ENCODE data around the gene CCNL2. TPM values are rescaled to one million over a fixed set of nuclear protein-coding genes. Genes with fewer than 3 reads are reported as not detected.

CCNL2 gene
- total RNA-seq, 2 experiments from 2014 or later = 104 TPM

- POLR2A ChIA-PET = interaction anchor here (0.6 to 1.6 kb wide), 6 partner anchors 14 to 163 kb away, joined by 3 to 13 read pairs (median 4); partner anchors contain the start of gene AURKAIP1
- DNase-seq = no peak
- CTCF ChIA-PET = interaction anchor here (0.6 to 4.0 kb wide), 5 partner anchors 23 to 225 kb away, joined by 3 to 28 read pairs (median 6); partner anchors contain the start of gene AURKAIP1
- Mint-ChIP-seq H3K27ac (no peak overlapping the region), H3K4me1 (peaks cover 34% of the 10 kb centered on the region), H3K9me3 (no peaks in the 10 kb centered on the region), H3K36me3 (ENCODE audit: low read depth) (no peaks in the 10 kb centered on the region), H3K4me3 (peak overlapping the region; percentile 71), H3K27me3 (peaks cover 16% of the 10 kb centered on the region)
Observed at GRCh38 chr1:1348420-1349255, 50.5 kb downstream of the CCNL2 start.

- peaks cover 1% of the 10 kb centered on the region for H3K36me3 Mint-ChIP-seq (ENCODE audit: low read depth)
- no peak overlapping the region for H3K27ac Mint-ChIP-seq
- H3K9me3 Mint-ChIP-seq = no peaks in the 10 kb centered on the region
- POLR2A ChIA-PET = interaction anchor here (0.9 to 1.6 kb wide), 5 partner anchors 14 to 164 kb away, joined by 3 to 13 read pairs (median 5); partner anchors contain the start of gene AURKAIP1
- no peak for DNase-seq
- H3K4me3 Mint-ChIP-seq = peak overlapping the region; percentile 71
- CTCF ChIA-PET = interaction anchor here (0.6 to 4.0 kb wide), 6 partner anchors 24 to 225 kb away, joined by 3 to 28 read pairs (median 5); partner anchors contain the start of gene AURKAIP1
- H3K4me1 Mint-ChIP-seq = peaks cover 33% of the 10 kb centered on the region
- peaks cover 10% of the 10 kb centered on the region for H3K27me3 Mint-ChIP-seq
Observed at GRCh38 chr1:1347663-1348419, 51.3 kb downstream of the CCNL2 start.

- Mint-ChIP-seq H3K9me3 (no peaks in the 10 kb centered on the region), H3K4me3 (peak overlapping the region; percentile 71), H3K4me1 (peaks cover 28% of the 10 kb centered on the region), H3K27ac (no peak overlapping the region), H3K27me3 (peaks cover 3% of the 10 kb centered on the region), H3K36me3 (ENCODE audit: low read depth) (peaks cover 3% of the 10 kb centered on the region)
- POLR2A ChIA-PET = interaction anchor here (1.4 to 1.6 kb wide), 3 partner anchors 13 to 28 kb away, joined by 5 to 13 read pairs (median 6); partner anchors contain the start of gene AURKAIP1
- CTCF ChIA-PET = interaction anchor here (0.7 to 4.0 kb wide), 5 partner anchors 24 to 42 kb away, joined by 4 to 28 read pairs (median 6); partner anchors contain the start of gene AURKAIP1
- no peak for DNase-seq
Observed at GRCh38 chr1:1347026-1347595, 52.0 kb downstream of the CCNL2 start.

- peak overlapping the region; percentile 29 for H3K4me3 Mint-ChIP-seq
- peaks cover 27% of the 10 kb centered on the region for H3K4me1 Mint-ChIP-seq
- H3K36me3 Mint-ChIP-seq (ENCODE audit: low read depth) = peaks cover 3% of the 10 kb centered on the region
- H3K9me3 Mint-ChIP-seq = no peaks in the 10 kb centered on the region
- ChIA-PET POLR2A (no interaction called here), CTCF (interaction anchor here (2.0 to 4.0 kb wide), 2 partner anchors 25 to 28 kb away, joined by 4 to 28 read pairs; no protein-coding TSS in a partner anchor)
- no peak overlapping the region for H3K27ac Mint-ChIP-seq
- no peak for DNase-seq
- no peaks in the 10 kb centered on the region for H3K27me3 Mint-ChIP-seq
Observed at GRCh38 chr1:1346501-1346890, 52.6 kb downstream of the CCNL2 start.

GRCh38 chr1:1345860-1346500, 53.2 kb downstream of the CCNL2 start:
- H3K27me3 Mint-ChIP-seq = no peaks in the 10 kb centered on the region
- ChIA-PET POLR2A (no interaction called here), CTCF (interaction anchor here (4.0 kb wide), 1 partner anchor 26 kb away, joined by 28 read pairs; no protein-coding TSS in a partner anchor)
- H3K9me3 Mint-ChIP-seq = peaks cover 4% of the 10 kb centered on the region
- H3K27ac Mint-ChIP-seq = no peak overlapping the region
- H3K36me3 Mint-ChIP-seq (ENCODE audit: low read depth) = peaks cover 7% of the 10 kb centered on the region
- H3K4me3 Mint-ChIP-seq = no peak overlapping the region
- H3K4me1 Mint-ChIP-seq = peaks cover 27% of the 10 kb centered on the region
- DNase-seq = no peak

GRCh38 chr1:1345384-1345783, 53.8 kb downstream of the CCNL2 start:
- Mint-ChIP-seq H3K9me3 (peaks cover 9% of the 10 kb centered on the region), H3K36me3 (ENCODE audit: low read depth) (peaks cover 13% of the 10 kb centered on the region), H3K27me3 (no peaks in the 10 kb centered on the region), H3K4me1 (peaks cover 27% of the 10 kb centered on the region), H3K4me3 (no peak overlapping the region), H3K27ac (no peak overlapping the region)
- ChIA-PET POLR2A (no interaction called here), CTCF (interaction anchor here (4.0 kb wide), 1 partner anchor 26 kb away, joined by 28 read pairs; no protein-coding TSS in a partner anchor)
- no peak for DNase-seq

DNA sequence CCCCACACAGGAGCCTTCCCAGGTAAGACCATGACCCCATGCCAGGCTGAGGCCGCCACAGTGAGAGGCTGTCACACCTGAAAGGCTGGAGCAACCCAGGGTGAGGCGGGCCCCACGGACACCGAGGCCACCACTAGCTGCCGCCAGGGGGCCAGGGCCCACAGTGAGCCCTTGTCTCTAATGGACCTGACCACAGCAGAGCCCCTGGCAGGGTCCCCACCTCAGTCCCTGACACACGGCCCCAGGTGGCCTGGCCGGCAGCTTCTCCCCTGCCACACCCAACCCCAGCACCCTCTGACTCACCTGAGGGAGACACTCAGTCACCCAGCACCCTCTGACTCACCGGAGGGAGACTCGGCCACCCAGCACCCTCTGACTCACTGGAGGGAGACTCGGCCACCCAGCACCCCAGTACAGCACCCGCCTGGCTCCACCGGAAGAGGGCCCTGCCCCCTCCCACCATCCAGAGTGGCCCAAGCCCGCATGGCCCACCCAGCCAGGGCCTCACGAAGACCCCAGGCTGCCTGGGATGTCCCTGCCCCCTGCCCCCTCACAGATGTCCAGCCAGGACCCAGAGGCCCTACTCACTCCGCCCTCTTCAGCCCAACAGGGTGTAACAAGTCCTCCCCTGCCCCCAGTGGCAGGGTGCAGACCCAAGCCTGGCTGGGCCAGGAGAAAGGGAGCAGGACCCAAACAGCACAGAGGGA, 54.3 kb downstream of the CCNL2 start:
- CTCF ChIA-PET = no interaction called here
- H3K4me1 Mint-ChIP-seq = peaks cover 27% of the 10 kb centered on the region
- peak; percentile 56 for DNase-seq
- peaks cover 14% of the 10 kb centered on the region for H3K36me3 Mint-ChIP-seq (ENCODE audit: low read depth)
- H3K4me3 Mint-ChIP-seq = no peak overlapping the region
- H3K9me3 Mint-ChIP-seq = peaks cover 9% of the 10 kb centered on the region
- no peaks in the 10 kb centered on the region for H3K27me3 Mint-ChIP-seq
- POLR2A ChIA-PET = no interaction called here
- H3K27ac Mint-ChIP-seq = no peak overlapping the region

GRCh38 chr1:1343811-1344421, 55.2 kb downstream of the CCNL2 start:
- H3K9me3 Mint-ChIP-seq = peaks cover 9% of the 10 kb centered on the region
- no peak overlapping the region for H3K4me3 Mint-ChIP-seq
- no peaks in the 10 kb centered on the region for H3K27me3 Mint-ChIP-seq
- ChIA-PET POLR2A (interaction anchor here (0.8 kb wide), 1 partner anchor 19 kb away, joined by 3 read pairs; no protein-coding TSS in a partner anchor), CTCF (no interaction called here)
- no peak for DNase-seq
- H3K27ac Mint-ChIP-seq = no peak overlapping the region
- H3K4me1 Mint-ChIP-seq = peaks cover 27% of the 10 kb centered on the region
- H3K36me3 Mint-ChIP-seq (ENCODE audit: low read depth) = peaks cover 16% of the 10 kb centered on the region

- Mint-ChIP-seq H3K4me3 (no peak overlapping the region), H3K27ac (no peak overlapping the region), H3K27me3 (no peaks in the 10 kb centered on the region), H3K36me3 (ENCODE audit: low read depth) (peaks cover 20% of the 10 kb centered on the region), H3K4me1 (peaks cover 21% of the 10 kb centered on the region), H3K9me3 (peaks cover 9% of the 10 kb centered on the region)
- no peak for DNase-seq
- ChIA-PET CTCF (no interaction called here), POLR2A (interaction anchor here (0.8 kb wide), 1 partner anchor 17 kb away, joined by 3 read pairs; no protein-coding TSS in a partner anchor)
Observed at GRCh38 chr1:1342584-1343115, 56.5 kb downstream of the CCNL2 start.

DNA sequence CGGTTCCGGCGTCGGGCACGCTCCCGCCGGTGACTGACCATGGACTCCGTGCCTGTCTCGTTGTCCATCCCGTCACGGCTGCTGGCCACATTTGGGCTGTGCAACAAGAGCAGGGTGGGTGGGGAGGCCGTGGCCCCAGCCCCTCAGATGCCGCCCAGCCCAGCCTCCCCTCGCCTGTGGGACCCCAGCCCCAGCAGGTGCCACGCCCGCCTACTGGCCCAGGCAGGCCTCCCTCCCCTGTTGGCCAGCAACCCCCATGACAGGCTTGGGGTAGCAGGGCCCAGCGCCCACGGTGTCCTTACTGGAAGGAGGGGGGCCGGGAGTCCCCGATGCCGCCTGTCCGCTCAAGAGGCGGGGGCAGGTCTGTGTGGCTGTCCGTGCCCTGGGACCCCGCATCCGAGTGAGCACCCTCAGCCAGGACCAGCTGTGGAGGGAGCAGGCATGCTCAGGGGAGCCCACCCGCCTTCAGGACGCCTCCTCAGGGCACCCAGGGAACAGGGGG, 57.0 kb downstream of the CCNL2 start:
- Mint-ChIP-seq H3K36me3 (ENCODE audit: low read depth) (peaks cover 20% of the 10 kb centered on the region), H3K4me1 (peaks cover 15% of the 10 kb centered on the region), H3K27me3 (no peaks in the 10 kb centered on the region), H3K27ac (no peak overlapping the region), H3K4me3 (no peak overlapping the region), H3K9me3 (peaks cover 9% of the 10 kb centered on the region)
- DNase-seq = no peak
- CTCF ChIA-PET = no interaction called here
- POLR2A ChIA-PET = no interaction called here

DNA sequence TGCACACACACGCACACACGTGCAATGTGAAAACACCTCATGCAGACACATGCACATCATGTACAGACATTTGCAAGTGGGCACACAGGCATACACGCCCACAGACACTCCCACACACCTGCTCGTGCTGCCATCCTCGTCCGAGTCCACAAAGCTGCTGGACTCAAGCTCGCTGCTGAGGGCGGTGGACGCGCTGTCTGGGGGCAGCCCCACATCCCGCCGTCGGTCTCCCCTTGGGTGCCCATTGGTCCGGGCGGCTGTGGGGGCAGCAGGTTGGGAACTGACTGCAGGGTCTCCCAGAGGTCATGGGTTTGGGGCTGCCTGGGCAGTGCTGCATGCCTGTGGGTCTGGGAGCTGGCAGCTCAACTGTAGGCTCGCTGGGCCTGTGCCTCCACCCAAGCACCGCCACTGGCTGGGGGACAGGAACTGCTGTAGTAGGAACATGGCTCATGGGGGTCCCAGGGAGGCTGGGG, 57.5 kb downstream of the CCNL2 start:
- DNase-seq = no peak
- Mint-ChIP-seq H3K27me3 (no peaks in the 10 kb centered on the region), H3K4me1 (peaks cover 10% of the 10 kb centered on the region), H3K4me3 (no peak overlapping the region), H3K27ac (no peak overlapping the region), H3K36me3 (ENCODE audit: low read depth) (peaks cover 20% of the 10 kb centered on the region), H3K9me3 (peaks cover 9% of the 10 kb centered on the region)
- ChIA-PET CTCF (no interaction called here), POLR2A (no interaction called here)
